ENCODE measurements around the gene BEX3.

The BEX3 gene

DNA sequence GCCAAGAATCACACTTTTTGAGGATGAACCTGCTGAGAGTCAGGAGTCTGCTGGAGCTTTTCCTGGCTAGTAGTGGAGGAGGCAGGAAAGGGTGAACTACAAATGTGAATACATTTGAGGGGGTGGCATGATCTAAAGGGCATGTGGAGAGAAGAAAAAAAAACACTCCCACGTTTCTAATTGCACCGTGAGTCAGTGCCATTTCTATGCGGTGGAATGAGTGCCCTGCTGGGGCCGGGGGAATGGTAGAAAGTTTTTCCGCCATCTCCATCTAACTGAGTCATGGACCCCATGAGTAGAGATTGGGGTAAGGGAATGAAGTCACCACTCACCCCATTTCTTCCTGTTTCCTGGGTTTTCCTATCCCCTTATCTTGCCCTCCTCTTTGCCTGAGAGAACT, 19.8 kb downstream of the BEX3 start:
- no peak overlapping the region for H3K4me3 ChIP-seq (ENCODE audit: low read depth, low read length)
- DNase-seq (ENCODE audit: low read depth) = no peak
- TF ChIP-seq CTCF (IDR thresholded peaks at IDR 0.05; ENCODE audit: low read depth, low read length, missing control alignments) = no peak
- in situ Hi-C loops (cut with HindIII; ENCODE audit: low sequenced_read_pairs) = no loop called here

GRCh38 chrX:103396660-103397059, 20.3 kb downstream of the BEX3 start:
- TF ChIP-seq CTCF (IDR thresholded peaks at IDR 0.05; ENCODE audit: low read depth, low read length, missing control alignments) = no peak
- no peak for DNase-seq (ENCODE audit: low read depth)
- in situ Hi-C loops (cut with HindIII; ENCODE audit: low sequenced_read_pairs) = no loop called here
- no peak overlapping the region for H3K4me3 ChIP-seq (ENCODE audit: low read depth, low read length)

GRCh38 chrX:103397707-103398106, 21.4 kb downstream of the BEX3 start:
- no peak for TF ChIP-seq CTCF (IDR thresholded peaks at IDR 0.05; ENCODE audit: low read depth, low read length, missing control alignments)
- no peak for DNase-seq (ENCODE audit: low read depth)
- in situ Hi-C loops (cut with HindIII; ENCODE audit: low sequenced_read_pairs) = no loop called here
- H3K4me3 ChIP-seq (ENCODE audit: low read depth, low read length) = no peak overlapping the region

- H3K4me3 ChIP-seq (ENCODE audit: low read depth, low read length) = no peak overlapping the region
- no peak for DNase-seq (ENCODE audit: low read depth)
- in situ Hi-C loops (cut with HindIII; ENCODE audit: low sequenced_read_pairs) = no loop called here
- TF ChIP-seq CTCF (IDR thresholded peaks at IDR 0.05; ENCODE audit: low read depth, low read length, missing control alignments) = no peak
Measured at GRCh38 chrX:103398421-103398864, 22.1 kb downstream of the BEX3 start.

GRCh38 chrX:103399744-103400143, 23.4 kb downstream of the BEX3 start:
- in situ Hi-C loops (cut with HindIII; ENCODE audit: low sequenced_read_pairs) = loop anchor here (5.0 kb wide), 1 partner anchor 32 kb away; no protein-coding TSS in a partner anchor
- no peak overlapping the region for H3K4me3 ChIP-seq (ENCODE audit: low read depth, low read length)
- DNase-seq (ENCODE audit: low read depth) = no peak
- TF ChIP-seq CTCF (IDR thresholded peaks at IDR 0.05; ENCODE audit: low read depth, low read length, missing control alignments) = no peak

DNA sequence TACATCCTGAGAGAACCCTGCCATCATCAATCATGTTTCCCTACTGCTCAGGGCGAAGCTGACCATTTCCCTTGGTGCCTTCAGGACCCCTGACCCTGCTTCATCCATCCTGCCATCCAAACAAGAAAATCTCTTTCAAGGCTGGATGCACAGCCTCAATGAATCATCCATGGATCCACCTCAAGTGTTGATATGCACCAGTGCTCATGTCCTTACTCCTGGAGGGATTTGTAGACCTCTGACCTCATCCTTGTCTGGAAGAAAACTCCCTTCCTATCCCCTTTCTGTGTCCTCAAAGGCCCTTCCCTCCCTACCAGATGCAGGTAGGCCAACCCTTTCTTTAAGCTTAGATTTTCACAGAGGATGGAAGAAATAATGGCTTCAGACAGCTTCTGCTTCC, 24.6 kb downstream of the BEX3 start:
- H3K4me3 ChIP-seq (ENCODE audit: low read depth, low read length) = no peak overlapping the region
- no peak for TF ChIP-seq CTCF (IDR thresholded peaks at IDR 0.05; ENCODE audit: low read depth, low read length, missing control alignments)
- in situ Hi-C loops (cut with HindIII; ENCODE audit: low sequenced_read_pairs) = loop anchor here (5.0 kb wide), 1 partner anchor 34 kb away; no protein-coding TSS in a partner anchor
- no peak for DNase-seq (ENCODE audit: low read depth)
